ENCODE data around the gene ESYT2. TPM values are rescaled to one million over a fixed set of nuclear protein-coding genes. Genes with fewer than 3 reads are reported as not detected.

Gene ESYT2
- total RNA-seq, 1 experiment from 2014 or later = 39.0 TPM

GRCh38 chr7:158738841-158739240 is 90.5 kb downstream of the ESYT2 start:
- TF ChIP-seq CTCF (conservative IDR thresholded peaks at IDR 0.05) = no peak
- no peaks in the 10 kb centered on the region for H3K9me3 Mint-ChIP-seq
- Histone ChIP-seq H3K9ac (ENCODE audit: extremely low read depth, insufficient read length, low read length) (no peak overlapping the region), H2AK5ac (ENCODE audit: insufficient read length, low read length) (no peak overlapping the region), H3K56ac (ENCODE audit: insufficient read length, low read depth, low read length) (no peak overlapping the region), H2BK5ac (ENCODE audit: insufficient read length, low read length) (no peak overlapping the region), H2BK20ac (ENCODE audit: low read depth, low read length, poor library complexity, severe bottlenecking) (no peak overlapping the region), H4K20me1 (ENCODE audit: control insufficient read depth, insufficient read depth, insufficient read length) (no peaks in the 10 kb centered on the region), H3K79me2 (ENCODE audit: insufficient read depth, low read length) (no peaks in the 10 kb centered on the region), H3K4ac (ENCODE audit: low read depth, low read length) (no peak overlapping the region), H2BK120ac (ENCODE audit: low read depth, low read length, poor library complexity, severe bottlenecking) (no peak overlapping the region), H2AFZ (ENCODE audit: low read length) (no peak overlapping the region), H4K5ac (ENCODE audit: insufficient read length, low read depth, low read length) (no peak overlapping the region), H4K91ac (ENCODE audit: insufficient read length, low read depth, low read length) (no peak overlapping the region), H3T11ph (ENCODE audit: low read length) (no peak overlapping the region), H3K27ac (ENCODE audit: insufficient read length, low read depth, low read length) (no peak overlapping the region), H3K18ac (ENCODE audit: insufficient read length, low read depth, low read length) (no peak overlapping the region), H3K23me2 (ENCODE audit: insufficient read length, low read depth, low read length, poor library complexity, severe bottlenecking) (no peaks in the 10 kb centered on the region), H3K4me1 (ENCODE audit: insufficient read depth, low read length) (no peaks in the 10 kb centered on the region), H2BK15ac (ENCODE audit: low read depth, low read length) (no peak overlapping the region), H3K23ac (ENCODE audit: insufficient read length, low read depth, low read length) (no peak overlapping the region), H3K27me3 (ENCODE audit: insufficient read depth, low read length) (no peaks in the 10 kb centered on the region), H4K8ac (replicated peaks; ENCODE audit: insufficient read length, low read depth, low read length) (no peak overlapping the region), H2BK12ac (ENCODE audit: insufficient read length, low read depth, low read length) (no peak overlapping the region), H3K14ac (ENCODE audit: insufficient read depth, low read length) (no peak overlapping the region), H3K9me3 (ENCODE audit: control insufficient read depth, low read depth, low read length) (no peaks in the 10 kb centered on the region), H3K79me1 (ENCODE audit: insufficient read depth, low read depth, low read length, poor library complexity, severe bottlenecking) (no peaks in the 10 kb centered on the region), H3K4me2 (ENCODE audit: insufficient read depth, insufficient read length, low read length) (no peak overlapping the region)
- peaks cover 10 to 74% (median 67%) of the 10 kb centered on the region in 3 experiments; a peak in 6 of 7 replicates for H3K36me3 Mint-ChIP-seq (ENCODE audit: insufficient read depth in 1 of 3, low read depth in 3 of 3)
- H3K4me1 Mint-ChIP-seq = no peaks in the 10 kb centered on the region
- no peak overlapping the region for H3K27ac Mint-ChIP-seq
- no peak for DNase-seq
- H3K4me3 Mint-ChIP-seq = no peak overlapping the region
- no CpG with 5 or more reads among the region's 15 CpGs for WGBS (ENCODE audit: extremely low coverage, insufficient read length, low lambda C conversion rate)
- H3K27me3 Mint-ChIP-seq (ENCODE audit: low read depth) = no peaks in the 10 kb centered on the region; the same call in 1 of the 2 replicates
